Thoracic aorta (tissue), 2 donors: ENCODE measurements around the gene AIM2. TPM values are rescaled to one million over a fixed set of nuclear protein-coding genes. Genes with fewer than 3 reads are reported as not detected.
"Not testable (repeated sequence)": the region's sequence is repeated elsewhere in the genome, so short reads cannot be mapped to it uniquely, and the experiment has no call there.

Source experiments
- ATAC-seq: fragments of 150-250 bp; one replicate; pipeline ENCODE4 v1.8.0; 2017; ENCODE audit warnings: low read depth; ENCODE audit not compliant: insufficient number of reproducible peaks, low FRiP score
- DNase-seq: peaks from one replicate; pipeline ENCODE4 v3.0.0-alpha.2; 2020; ENCODE audit warnings: low spot score
- H3K27ac ChIP-seq, 2 donors: fragments of 200-600 bp; sonication (generic); 1 replicate in 1 of 2; 2 replicates in 1 of 2; pipeline ENCODE4 v1.5.1; 2016; ENCODE audit warnings: mild to moderate bottlenecking in 2 of 2, moderate library complexity in 2 of 2
- H3K27me3 ChIP-seq: fragments of 200-600 bp; sonication (generic); replicated peaks from 2 replicates; pipeline ENCODE4 v1.6.0; 2016; ENCODE audit warnings: mild to moderate bottlenecking; ENCODE audit not compliant: insufficient read depth
- H3K36me3 ChIP-seq: fragments of 200-600 bp; sonication (generic); one replicate; pipeline ENCODE4 v1.5.1; 2016
- H3K4me1 ChIP-seq, 2 donors: fragments of 200-600 bp; sonication (generic); 1 replicate in 1 of 2; 2 replicates in 1 of 2; pipeline versions ENCODE4 v1.5.1 to v1.6.0; 2016; ENCODE audit warnings: low read depth in 2 of 2, mild to moderate bottlenecking in 1 of 2; ENCODE audit not compliant: control insufficient read depth in 1 of 2
- H3K4me3 ChIP-seq: fragments of 200-600 bp; sonication (generic); 2 replicates; pipeline ENCODE4 v1.5.1; 2016; ENCODE audit warnings: mild to moderate bottlenecking
- H3K9me3 ChIP-seq: fragments of 200-600 bp; sonication (generic); 2 replicates; pipeline ENCODE4 v1.5.1; 2016
- CTCF ChIP-seq: fragments of 200-600 bp; sonication (generic); IDR thresholded peaks from one replicate; pipeline ENCODE4 v1.5.1; 2019; ENCODE audit warnings: antibody characterized with exemption
- total RNA-seq, 2 donors: library from RNA; depleted of rRNA; stranded (reverse); fragments of >200 nt; gene quantifications; one replicate each; pipeline versions ENCODE4 v1.1.0 to v1.2.3, GENCODE V29; 2016

The AIM2 gene
- total RNA-seq, 2 donors from 2014 or later: 1.1 to 3.4 TPM

GRCh38 chr1:159054427-159054826 lies 22.1 kb downstream of the AIM2 start:
- no peaks in the 10 kb centered on the region for H3K27me3 ChIP-seq
- ATAC-seq (no peak), DNase-seq (no peak)
- no peaks in the 10 kb centered on the region for H3K9me3 ChIP-seq
- peaks cover 17% of the 10 kb centered on the region for H3K36me3 ChIP-seq
- H3K27ac ChIP-seq: no peak overlapping the region
- H3K4me3 ChIP-seq: no peak overlapping the region
- no peak for TF ChIP-seq CTCF
- H3K4me1 ChIP-seq: no peaks in the 10 kb centered on the region

DNA sequence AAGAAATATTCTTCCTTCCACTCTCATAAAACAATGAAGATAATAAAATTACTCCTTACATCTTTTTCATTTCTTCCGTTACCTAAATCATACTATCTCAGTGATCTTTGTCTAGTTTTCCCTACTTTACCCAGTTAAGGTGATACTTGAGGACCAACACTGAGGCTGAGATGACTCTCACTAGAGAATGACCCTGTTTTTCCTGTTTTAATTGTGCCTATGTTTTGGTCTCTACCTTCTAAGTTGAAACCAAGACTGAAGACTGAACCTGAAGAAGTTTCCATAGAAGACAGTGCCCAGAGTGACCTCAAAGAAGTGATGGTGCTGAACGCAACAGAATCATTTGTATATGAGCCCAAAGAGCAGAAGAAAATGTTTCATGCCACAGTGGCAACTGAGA lies 25.1 kb downstream of the AIM2 start:
- Histone ChIP-seq H3K4me3 (no peak overlapping the region), H3K27me3 (no peaks in the 10 kb centered on the region), H3K9me3 (no peaks in the 10 kb centered on the region), H3K27ac (no peak overlapping the region), H3K4me1 (no peaks in the 10 kb centered on the region), H3K36me3 (peaks cover 24% of the 10 kb centered on the region)
- ATAC-seq (no peak), DNase-seq (no peak)
- TF ChIP-seq CTCF: no peak

GRCh38 chr1:159046486-159046885 lies 30.1 kb downstream of the AIM2 start:
- not testable (repeated sequence) for H3K4me3 ChIP-seq, H3K9me3 ChIP-seq, H3K4me1 ChIP-seq, H3K27ac ChIP-seq, DNase-seq, H3K27me3 ChIP-seq, ATAC-seq
- peaks cover 18% of the 10 kb centered on the region for H3K36me3 ChIP-seq

GRCh38 chr1:159040893-159041724 lies 35.5 kb downstream of the AIM2 start:
- H3K27ac ChIP-seq: no peak overlapping the region
- H3K9me3 ChIP-seq: no peaks in the 10 kb centered on the region
- no peak overlapping the region for H3K4me3 ChIP-seq
- no peak for TF ChIP-seq CTCF
- no peaks in the 10 kb centered on the region for H3K27me3 ChIP-seq
- H3K36me3 ChIP-seq: peaks cover 25% of the 10 kb centered on the region
- peaks cover 0 to 3% of the 10 kb centered on the region in 2 donors for H3K4me1 ChIP-seq
- ATAC-seq (no peak), DNase-seq (no peak)

DNA sequence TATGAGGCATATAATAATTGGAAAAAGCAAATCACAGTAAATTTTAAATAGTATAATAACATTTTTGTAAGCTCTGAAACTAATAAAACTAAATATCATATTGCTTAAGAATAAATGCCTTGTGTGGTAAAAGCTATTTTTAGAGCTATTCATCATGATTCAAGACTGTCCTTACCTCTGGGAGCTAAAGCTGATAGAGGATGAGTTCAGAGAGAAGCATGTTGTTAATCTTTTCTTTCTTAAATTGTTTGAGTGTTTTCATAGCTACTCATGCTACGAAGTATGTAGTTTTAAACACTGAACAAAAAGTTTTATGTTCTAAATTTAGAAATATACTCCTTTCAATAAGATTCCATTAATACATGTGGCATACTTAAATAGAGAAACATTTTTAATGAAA lies 36.4 kb downstream of the AIM2 start:
- no peak overlapping the region for H3K4me3 ChIP-seq
- peaks cover 32% of the 10 kb centered on the region for H3K36me3 ChIP-seq
- H3K27ac ChIP-seq: no peak overlapping the region
- ATAC-seq: no peak
- DNase-seq: no peak
- peaks cover 0 to 3% of the 10 kb centered on the region in 2 donors for H3K4me1 ChIP-seq
- H3K9me3 ChIP-seq: no peaks in the 10 kb centered on the region
- H3K27me3 ChIP-seq: no peaks in the 10 kb centered on the region
- no peak for TF ChIP-seq CTCF
